Left kidney (tissue), 2 donors: ENCODE data around the gene PCDHGB7. TPM values are rescaled to one million over a fixed set of nuclear protein-coding genes. Genes with fewer than 3 reads are reported as not detected.
"Not testable (repeated sequence)": the region's sequence is repeated elsewhere in the genome, so short reads cannot be mapped to it uniquely, and the experiment has no call there.

Source experiments
- DNase-seq: peaks from one replicate; pipeline ENCODE4 v3.0.0-alpha.2; 2013
- polyA plus RNA-seq: library from polyadenylated mRNA; unstranded; fragments of 120-200 nt; gene quantifications from one replicate; pipeline ENCODE4 v1.2.1, GENCODE V29; 2013; ENCODE audit not compliant: insufficient read length

Gene PCDHGB7
- polyA plus RNA-seq, 1 donor = 17.3 TPM

- DNase-seq = no peak
Observed at GRCh38 chr5:141422742-141423291, 5.3 kb downstream of the PCDHGB7 start.

- DNase-seq = no peak
Observed at GRCh38 chr5:141427783-141428426, 10.4 kb downstream of the PCDHGB7 start.

- no peak for DNase-seq
Observed at GRCh38 chr5:141430332-141431113, 13.0 kb downstream of the PCDHGB7 start, which contains the start of gene PCDHGA12. TSS of gene PCDHGA12 (plus strand) at chr5:141430507. CDS start at chr5:141430760, 253 bp downstream.

- no peak for DNase-seq
Observed at GRCh38 chr5:141431286-141431685, 13.8 kb downstream of the PCDHGB7 start.

- not testable (repeated sequence) for DNase-seq
Observed at GRCh38 chr5:141432308-141432707, 14.8 kb downstream of the PCDHGB7 start.

- not testable (repeated sequence) for DNase-seq
Observed at GRCh38 chr5:141432726-141433125, 15.2 kb downstream of the PCDHGB7 start.

- no peak for DNase-seq
Observed at GRCh38 chr5:141434006-141434405, 16.5 kb downstream of the PCDHGB7 start.

GRCh38 chr5:141437221-141437620, 19.7 kb downstream of the PCDHGB7 start:
- DNase-seq = no peak

GRCh38 chr5:141439411-141440141, 22.1 kb downstream of the PCDHGB7 start:
- no peak for DNase-seq

- DNase-seq = no peak
Observed at GRCh38 chr5:141440341-141440740, 22.9 kb downstream of the PCDHGB7 start.

GRCh38 chr5:141441571-141442170, 24.2 kb downstream of the PCDHGB7 start:
- no peak for DNase-seq

- DNase-seq = no peak
Observed at GRCh38 chr5:141465351-141465750, 47.9 kb downstream of the PCDHGB7 start.

Other genes starting within 250 kb of the PCDHGB7 start
- gene PCDHB7, start 245.0 kb upstream of the PCDHGB7 start, polyA plus RNA-seq = 4.5 TPM
- 2.6 TPM for gene PCDHB8, start 239.9 kb upstream of the PCDHGB7 start, polyA plus RNA-seq
- gene PCDHB16, start 235.3 kb upstream of the PCDHGB7 start, polyA plus RNA-seq = 8.1 TPM
- 4.3 TPM for gene PCDHB9, start 230.5 kb upstream of the PCDHGB7 start, polyA plus RNA-seq
- 7.2 TPM for gene PCDHB10, start 225.3 kb upstream of the PCDHGB7 start, polyA plus RNA-seq
- 4.4 TPM for gene PCDHB11, start 218.1 kb upstream of the PCDHGB7 start, polyA plus RNA-seq
- gene PCDHB12, start 209.0 kb upstream of the PCDHGB7 start, polyA plus RNA-seq = 4.6 TPM
- 9.3 TPM for gene PCDHB13, start 203.8 kb upstream of the PCDHGB7 start, polyA plus RNA-seq
- 11.3 TPM for gene PCDHB14, start 194.3 kb upstream of the PCDHGB7 start, polyA plus RNA-seq
- gene PCDHB15, start 172.3 kb upstream of the PCDHGB7 start, polyA plus RNA-seq = 12.5 TPM
- 0.23 TPM for gene SLC25A2, start 113.6 kb upstream of the PCDHGB7 start, polyA plus RNA-seq
- 154 TPM for gene TAF7, start 96.9 kb upstream of the PCDHGB7 start, polyA plus RNA-seq
- 1.1 TPM for gene PCDHGA1, start 87.2 kb upstream of the PCDHGB7 start, polyA plus RNA-seq
- 6.8 TPM for gene PCDHGA2, start 78.9 kb upstream of the PCDHGB7 start, polyA plus RNA-seq
- gene PCDHGA3, start 73.8 kb upstream of the PCDHGB7 start, polyA plus RNA-seq = 2.9 TPM
- gene PCDHGB1, start 67.6 kb upstream of the PCDHGB7 start, polyA plus RNA-seq = 1.9 TPM
- 2.6 TPM for gene PCDHGA4, start 62.7 kb upstream of the PCDHGB7 start, polyA plus RNA-seq
- gene PCDHGB2, start 57.7 kb upstream of the PCDHGB7 start, polyA plus RNA-seq = 4.0 TPM
- 2.7 TPM for gene PCDHGA5, start 53.5 kb upstream of the PCDHGB7 start, polyA plus RNA-seq
- 2.8 TPM for gene PCDHGB3, start 47.4 kb upstream of the PCDHGB7 start, polyA plus RNA-seq
- 8.1 TPM for gene PCDHGA6, start 43.8 kb upstream of the PCDHGB7 start, polyA plus RNA-seq
- gene PCDHGA7, start 34.9 kb upstream of the PCDHGB7 start, polyA plus RNA-seq = 2.2 TPM
- gene PCDHGB4, start 30.0 kb upstream of the PCDHGB7 start, polyA plus RNA-seq = 7.6 TPM
- 0.60 TPM for gene PCDHGA8, start 25.0 kb upstream of the PCDHGB7 start, polyA plus RNA-seq
- gene PCDHGB5, start 19.7 kb upstream of the PCDHGB7 start, polyA plus RNA-seq = 10.9 TPM
- gene PCDHGA9, start 14.9 kb upstream of the PCDHGB7 start, polyA plus RNA-seq = 6.5 TPM
- 7.3 TPM for gene PCDHGB6, start 9.7 kb upstream of the PCDHGB7 start, polyA plus RNA-seq
- gene PCDHGA10, start 4.7 kb upstream of the PCDHGB7 start, polyA plus RNA-seq = 3.7 TPM
- 5.1 TPM for gene PCDHGA11, start 3.4 kb downstream of the PCDHGB7 start, polyA plus RNA-seq
- gene PCDHGA12, start 12.8 kb downstream of the PCDHGB7 start, polyA plus RNA-seq = 1.5 TPM
- gene PCDHGC3, start 58.3 kb downstream of the PCDHGB7 start, polyA plus RNA-seq = 99.2 TPM
- 4.4 TPM for gene PCDHGC4, start 67.4 kb downstream of the PCDHGB7 start, polyA plus RNA-seq
- 0.81 TPM for gene PCDHGC5, start 71.4 kb downstream of the PCDHGB7 start, polyA plus RNA-seq
- gene DIAPH1, start 201.3 kb downstream of the PCDHGB7 start, polyA plus RNA-seq = 80.0 TPM
- 122 TPM for gene HDAC3, start 219.2 kb downstream of the PCDHGB7 start, polyA plus RNA-seq
- gene RELL2, start 219.3 kb downstream of the PCDHGB7 start, polyA plus RNA-seq = 1.1 TPM
- 17.3 TPM for gene FCHSD1, start 233.7 kb downstream of the PCDHGB7 start, polyA plus RNA-seq